Lung (tissue), 12 donors: ENCODE measurements around the gene PRSS16. TPM values are rescaled to one million over a fixed set of nuclear protein-coding genes. Genes with fewer than 3 reads are reported as not detected.

ENCODE experiments used
- ATAC-seq: fragments of 200-7000 bp; cut with Tn5 transposase; one replicate; pipeline ENCODE4 v1.9.1; 2020; ENCODE audit warnings: moderate number of reproducible peaks; ENCODE audit not compliant: insufficient read depth, low FRiP score
- DNase-seq, 3 donors: peaks; one replicate each; pipeline ENCODE4 v3.0.0-alpha.2; 2013 to 2017
- H3K27ac ChIP-seq, 2 donors: one replicate each; pipeline ENCODE4 v1.5.1; 2013; ENCODE audit warnings: mild to moderate bottlenecking in 2 of 2, moderate library complexity in 2 of 2, control low read depth in 1 of 2, inconsistent platforms in 1 of 2, low read depth in 1 of 2, low read length in 1 of 2
- H3K27me3 ChIP-seq, 3 donors: one replicate each; pipeline ENCODE4 v1.5.1; 2013; ENCODE audit warnings: low read length in 2 of 3; ENCODE audit not compliant: control insufficient read depth in 3 of 3, insufficient read depth in 3 of 3
- H3K36me3 ChIP-seq, 4 donors: one replicate each; pipeline ENCODE4 v1.5.1; 2013; ENCODE audit warnings: low read length in 4 of 4, mild to moderate bottlenecking in 1 of 4, moderate library complexity in 1 of 4; ENCODE audit not compliant: control insufficient read depth in 4 of 4, insufficient read depth in 4 of 4
- H3K4me1 ChIP-seq, 5 donors: one replicate each; pipeline ENCODE4 v1.5.1; 2013; ENCODE audit warnings: low read length in 5 of 5, mild to moderate bottlenecking in 2 of 5, moderate library complexity in 1 of 5; ENCODE audit not compliant: control insufficient read depth in 5 of 5, insufficient read depth in 5 of 5
- H3K4me3 ChIP-seq: one replicate; pipeline ENCODE4 v1.5.1; 2013; ENCODE audit warnings: mild to moderate bottlenecking, control low read depth, moderate library complexity
- H3K9ac ChIP-seq, 2 donors: one replicate each; pipeline ENCODE4 v1.5.1; 2013; ENCODE audit warnings: low read length in 2 of 2, control low read depth in 1 of 2; ENCODE audit not compliant: insufficient read depth in 1 of 2
- H3K9me3 ChIP-seq, 4 donors: one replicate each; pipeline ENCODE4 v1.5.1; 2013; ENCODE audit warnings: low read length in 3 of 4, mild to moderate bottlenecking in 1 of 4, moderate library complexity in 1 of 4; ENCODE audit not compliant: control insufficient read depth in 4 of 4, insufficient read depth in 3 of 4
- CTCF ChIP-seq: IDR thresholded peaks from 2 replicates; pipeline ENCODE4 v1.5.1; 2012; ENCODE audit warnings: mild to moderate bottlenecking; ENCODE audit errors: control extremely low read depth, extremely low read depth
- WGBS, 2 donors: extraction: QIAGEN DNeasy Blood & Tissue Kit; methylation state at CpG; one replicate each; pipeline ENCODE4 v1.1.7; 2013; 5-methylcytosine and 5-hydroxymethylcytosine counted together
- polyA plus RNA-seq, 2 donors: library from polyadenylated mRNA; stranded (reverse); fragments of 200-250 nt; gene quantifications; one replicate each; pipeline ENCODE4 v1.2.1, GENCODE V29; 2013
- total RNA-seq, 2 donors: library from RNA; depleted of rRNA in 1 of 2; stranded (reverse); fragments of >200 nt in 1 of 2; gene quantifications; one replicate each; pipeline ENCODE4 v1.2.1, GENCODE V29; 2014 to 2021
- donor health status: control.
- donor health status: control.
- donor health status: Bipolar disorder and iron deficiency.
- donor health status: healthy.
- donor health status: DM: yes; HTN: yes; CAD: no.

Gene PRSS16
- total and polyA plus RNA-seq, 4 donors: 3.2 to 18.0 (median 10.6) TPM

GRCh38 chr6:27267857-27268434, 20.4 kb downstream of the PRSS16 start:
- H3K36me3 ChIP-seq: no peaks in the 10 kb centered on the region
- H3K9me3 ChIP-seq: peaks cover 0 to 9% (median 0%) of the 10 kb centered on the region in 4 donors
- H3K27ac ChIP-seq: no peak overlapping the region
- H3K4me3 ChIP-seq: no peak overlapping the region
- 11% methylated on average over 22 of the region's 22 CpGs for WGBS, 2 donors
- no peak for TF ChIP-seq CTCF
- H3K27me3 ChIP-seq: peaks cover 9 to 60% (median 47%) of the 10 kb centered on the region in 3 donors
- no peak overlapping the region for H3K9ac ChIP-seq
- no peaks in the 10 kb centered on the region for H3K4me1 ChIP-seq
- ATAC-seq: no peak
- DNase-seq: peak in 1 of 3 donors; percentile 13

- WGBS, 2 donors: 68 to 75% methylated on average over 14 of the region's 14 CpGs
- H3K4me1 ChIP-seq: no peaks in the 10 kb centered on the region
- H3K9ac ChIP-seq: no peak overlapping the region
- no peak for TF ChIP-seq CTCF
- no peak overlapping the region for H3K27ac ChIP-seq
- peaks cover 0 to 10% (median 0%) of the 10 kb centered on the region in 4 donors for H3K9me3 ChIP-seq
- no peak overlapping the region for H3K4me3 ChIP-seq
- no peaks in the 10 kb centered on the region for H3K36me3 ChIP-seq
- peaks cover 14 to 61% (median 50%) of the 10 kb centered on the region in 3 donors for H3K27me3 ChIP-seq
- DNase-seq (no peak), ATAC-seq (no peak)
These were observed 21.3 kb downstream of the PRSS16 start for GRCh38 chr6:27268803-27269202.

- TF ChIP-seq CTCF: no peak
- Histone ChIP-seq H3K4me3 (no peak overlapping the region), H3K9me3 (peaks cover 0 to 11% (median 0%) of the 10 kb centered on the region in 4 donors), H3K4me1 (no peaks in the 10 kb centered on the region), H3K27ac (no peak overlapping the region), H3K27me3 (peaks cover 16 to 76% (median 51%) of the 10 kb centered on the region in 3 donors), H3K9ac (no peak overlapping the region), H3K36me3 (no peaks in the 10 kb centered on the region)
- no peak for ATAC-seq
- WGBS, 2 donors: 65 to 72% methylated on average over 11 of the region's 11 CpGs
- DNase-seq: no peak
These were observed 26.3 kb downstream of the PRSS16 start for GRCh38 chr6:27273783-27274182.
